ENCODE results near the gene PLAC8. TPM values are rescaled to one million over a fixed set of nuclear protein-coding genes. Genes with fewer than 3 reads are reported as not detected.

PLAC8 gene
- total RNA-seq, 2 experiments from 2014 or later = not detected

- intact Hi-C loops (cut with micrococcal nuclease; ENCODE audit: unreplicated experiment) = no loop called here
- TF ChIP-seq CTCF (conservative IDR thresholded peaks at IDR 0.05; ENCODE audit: low read length) (no peak), EZH2phosphoT487 (IDR thresholded peaks at IDR 0.05; ENCODE audit: borderline replicate concordance, low read depth, low read length) (no peak)
- ChIA-PET CTCF (ENCODE audit: unreplicated experiment) (interaction anchor here (0.6 kb wide), 1 partner anchor 427 kb away, joined by 5 read pairs; no protein-coding TSS in a partner anchor), POLR2A (interaction anchor here (0.6 to 1.1 kb wide), 2 partner anchors 42 to 1592 kb away, joined by 3 to 4 read pairs; no protein-coding TSS in a partner anchor)
- Histone ChIP-seq H3K79me2 (ENCODE audit: insufficient read depth, low read depth, low read length) (no peaks in the 10 kb centered on the region), H3K4me2 (ENCODE audit: low read length) (no peak overlapping the region), H3K36me3 (ENCODE audit: insufficient read depth, low read length) (no peaks in the 10 kb centered on the region), H2AFZ (ENCODE audit: low read length) (no peak overlapping the region), H3K9me3 (ENCODE audit: low read length) (no peaks in the 10 kb centered on the region), H3K9me2 (ENCODE audit: insufficient read depth, low read length) (no peaks in the 10 kb centered on the region), H4K20me1 (ENCODE audit: insufficient read depth, low read length) (no peaks in the 10 kb centered on the region), H3K27ac (ENCODE audit: low read depth, low read length, poor library complexity, severe bottlenecking) (no peak overlapping the region), H3K4me1 (ENCODE audit: insufficient read depth, low read length, poor library complexity, severe bottlenecking) (no peaks in the 10 kb centered on the region), H3K4me3 (ENCODE audit: low read depth, low read length, poor library complexity, severe bottlenecking) (no peak overlapping the region)
- no TSS peak for BruUV-seq (replicated peaks)
- DNase-seq (ENCODE audit: low spot score) = no peak
These were observed 37.1 kb upstream of the PLAC8 start for GRCh38 chr4:83151651-83152050.

GRCh38 chr4:83150653-83151330 is 36.3 kb upstream of the PLAC8 start:
- Histone ChIP-seq H3K4me3 (ENCODE audit: low read depth, low read length, poor library complexity, severe bottlenecking) (no peak overlapping the region), H4K20me1 (ENCODE audit: insufficient read depth, low read length) (no peaks in the 10 kb centered on the region), H3K79me2 (ENCODE audit: insufficient read depth, low read depth, low read length) (no peaks in the 10 kb centered on the region), H3K9me3 (ENCODE audit: low read length) (no peaks in the 10 kb centered on the region), H3K4me1 (ENCODE audit: insufficient read depth, low read length, poor library complexity, severe bottlenecking) (no peaks in the 10 kb centered on the region), H2AFZ (ENCODE audit: low read length) (no peak overlapping the region), H3K9me2 (ENCODE audit: insufficient read depth, low read length) (no peaks in the 10 kb centered on the region), H3K4me2 (ENCODE audit: low read length) (no peak overlapping the region), H3K36me3 (ENCODE audit: insufficient read depth, low read length) (no peaks in the 10 kb centered on the region), H3K27ac (ENCODE audit: low read depth, low read length, poor library complexity, severe bottlenecking) (no peak overlapping the region)
- no peak for TF ChIP-seq EZH2phosphoT487 (IDR thresholded peaks at IDR 0.05; ENCODE audit: borderline replicate concordance, low read depth, low read length)
- no peak for TF ChIP-seq CTCF (conservative IDR thresholded peaks at IDR 0.05; ENCODE audit: low read length)
- ChIA-PET CTCF (ENCODE audit: unreplicated experiment) (interaction anchor here (0.6 kb wide), 1 partner anchor 427 kb away, joined by 5 read pairs; no protein-coding TSS in a partner anchor), POLR2A (interaction anchor here (0.9 to 1.1 kb wide), 3 partner anchors 22 to 110 kb away, joined by 3 to 4 read pairs (median 3); no protein-coding TSS in a partner anchor)
- BruUV-seq (replicated peaks) = no TSS peak
- intact Hi-C loops (cut with micrococcal nuclease; ENCODE audit: unreplicated experiment) = no loop called here
- no peak for DNase-seq (ENCODE audit: low spot score)

All from OCI-LY7 (cell line).